ENCODE data around the gene TGFB1.

DNA sequence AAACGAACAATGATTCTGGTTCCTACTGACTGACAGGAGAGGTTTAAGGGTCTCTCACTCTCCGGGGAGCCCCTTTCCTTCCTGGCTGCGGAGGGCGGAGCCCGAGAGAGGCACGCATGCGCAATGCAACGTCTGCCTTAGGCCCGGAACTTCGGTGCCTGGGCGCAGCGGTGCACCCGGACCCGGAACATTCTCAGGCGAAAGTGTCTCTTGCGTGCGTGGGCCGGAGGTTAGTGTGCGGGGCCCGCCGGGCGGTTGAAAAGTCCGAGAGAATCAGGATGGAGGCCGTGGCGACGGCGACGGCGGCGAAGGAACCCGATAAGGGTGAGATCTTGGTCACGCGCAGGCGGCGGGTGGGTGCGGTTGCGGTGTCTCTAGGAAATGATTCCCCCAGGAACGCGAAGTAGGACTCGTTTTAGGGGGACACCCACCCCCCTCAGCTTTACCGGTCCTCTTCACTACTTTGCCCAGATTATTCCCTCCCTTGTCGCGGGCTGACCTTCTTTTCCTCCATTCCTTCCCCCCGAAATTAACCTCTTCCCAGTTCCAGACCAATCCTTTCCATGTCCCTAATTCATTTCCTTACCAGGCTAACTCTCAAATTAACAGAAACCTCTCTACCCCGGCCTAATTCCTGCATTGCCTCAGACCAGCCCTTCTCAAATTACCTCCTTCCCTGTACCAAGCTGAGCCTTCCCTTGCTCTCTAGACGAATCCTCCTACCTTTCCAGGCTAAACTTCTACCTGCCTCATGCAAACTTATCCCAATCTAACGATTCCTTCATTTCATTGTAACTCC, 43.5 kb downstream of the TGFB1 start, which contains the start of gene CCDC97:
- TF ChIP-seq, protein P1, sequence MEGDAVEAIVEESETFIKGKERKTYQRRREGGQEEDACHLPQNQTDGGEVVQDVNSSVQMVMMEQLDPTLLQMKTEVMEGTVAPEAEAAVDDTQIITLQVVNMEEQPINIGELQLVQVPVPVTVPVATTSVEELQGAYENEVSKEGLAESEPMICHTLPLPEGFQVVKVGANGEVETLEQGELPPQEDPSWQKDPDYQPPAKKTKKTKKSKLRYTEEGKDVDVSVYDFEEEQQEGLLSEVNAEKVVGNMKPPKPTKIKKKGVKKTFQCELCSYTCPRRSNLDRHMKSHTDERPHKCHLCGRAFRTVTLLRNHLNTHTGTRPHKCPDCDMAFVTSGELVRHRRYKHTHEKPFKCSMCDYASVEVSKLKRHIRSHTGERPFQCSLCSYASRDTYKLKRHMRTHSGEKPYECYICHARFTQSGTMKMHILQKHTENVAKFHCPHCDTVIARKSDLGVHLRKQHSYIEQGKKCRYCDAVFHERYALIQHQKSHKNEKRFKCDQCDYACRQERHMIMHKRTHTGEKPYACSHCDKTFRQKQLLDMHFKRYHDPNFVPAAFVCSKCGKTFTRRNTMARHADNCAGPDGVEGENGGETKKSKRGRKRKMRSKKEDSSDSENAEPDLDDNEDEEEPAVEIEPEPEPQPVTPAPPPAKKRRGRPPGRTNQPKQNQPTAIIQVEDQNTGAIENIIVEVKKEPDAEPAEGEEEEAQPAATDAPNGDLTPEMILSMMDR (IDR thresholded peaks at IDR 0.05): no peak
- TF ChIP-seq, protein P2, sequence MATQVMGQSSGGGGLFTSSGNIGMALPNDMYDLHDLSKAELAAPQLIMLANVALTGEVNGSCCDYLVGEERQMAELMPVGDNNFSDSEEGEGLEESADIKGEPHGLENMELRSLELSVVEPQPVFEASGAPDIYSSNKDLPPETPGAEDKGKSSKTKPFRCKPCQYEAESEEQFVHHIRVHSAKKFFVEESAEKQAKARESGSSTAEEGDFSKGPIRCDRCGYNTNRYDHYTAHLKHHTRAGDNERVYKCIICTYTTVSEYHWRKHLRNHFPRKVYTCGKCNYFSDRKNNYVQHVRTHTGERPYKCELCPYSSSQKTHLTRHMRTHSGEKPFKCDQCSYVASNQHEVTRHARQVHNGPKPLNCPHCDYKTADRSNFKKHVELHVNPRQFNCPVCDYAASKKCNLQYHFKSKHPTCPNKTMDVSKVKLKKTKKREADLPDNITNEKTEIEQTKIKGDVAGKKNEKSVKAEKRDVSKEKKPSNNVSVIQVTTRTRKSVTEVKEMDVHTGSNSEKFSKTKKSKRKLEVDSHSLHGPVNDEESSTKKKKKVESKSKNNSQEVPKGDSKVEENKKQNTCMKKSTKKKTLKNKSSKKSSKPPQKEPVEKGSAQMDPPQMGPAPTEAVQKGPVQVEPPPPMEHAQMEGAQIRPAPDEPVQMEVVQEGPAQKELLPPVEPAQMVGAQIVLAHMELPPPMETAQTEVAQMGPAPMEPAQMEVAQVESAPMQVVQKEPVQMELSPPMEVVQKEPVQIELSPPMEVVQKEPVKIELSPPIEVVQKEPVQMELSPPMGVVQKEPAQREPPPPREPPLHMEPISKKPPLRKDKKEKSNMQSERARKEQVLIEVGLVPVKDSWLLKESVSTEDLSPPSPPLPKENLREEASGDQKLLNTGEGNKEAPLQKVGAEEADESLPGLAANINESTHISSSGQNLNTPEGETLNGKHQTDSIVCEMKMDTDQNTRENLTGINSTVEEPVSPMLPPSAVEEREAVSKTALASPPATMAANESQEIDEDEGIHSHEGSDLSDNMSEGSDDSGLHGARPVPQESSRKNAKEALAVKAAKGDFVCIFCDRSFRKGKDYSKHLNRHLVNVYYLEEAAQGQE (IDR thresholded peaks at IDR 0.05; ENCODE audit: insufficient read depth in 1 of 2, low read depth in 2 of 2, low read length in 1 of 2): 0 out of 4 replicates have a peak, but pooled peaks of 1 of the 2 experiments have one; percentile 38
- peak; percentile 84; the same call in 1 of the 2 replicates for TF ChIP-seq SIN3A (IDR thresholded peaks at IDR 0.05; ENCODE audit: borderline replicate concordance, insufficient read depth, low read depth, low read length)
- 0 out of 2 replicates have a peak, but pooled peaks have one; percentile 38 for TF ChIP-seq TCF7L2 (IDR thresholded peaks at IDR 0.05; ENCODE audit: low read depth, low read length)
- TF ChIP-seq POLR2AphosphoS5 (IDR thresholded peaks at IDR 0.05; ENCODE audit: low read depth, low read length): peak; percentile 85
